ENCODE measurements around the gene TEX11. TPM values are rescaled to one million over a fixed set of nuclear protein-coding genes. Genes with fewer than 3 reads are reported as not detected.

Gene TEX11
- total RNA-seq, 1 experiment from 2014 or later: not detected

- H3K79me2 ChIP-seq (ENCODE audit: low read depth): peaks cover 47% of the 10 kb centered on the region
- peaks cover 13% of the 10 kb centered on the region; the same call in 1 of the 2 replicates for H4K20me1 ChIP-seq (ENCODE audit: insufficient read depth)
- no peak overlapping the region for H3K27ac ChIP-seq
- no peak for DNase-seq
- intact Hi-C loops (cut with micrococcal nuclease; ENCODE audit: unreplicated experiment): no loop called here
- H3K4me3 ChIP-seq: no peak overlapping the region
- no peak overlapping the region for H2AFZ ChIP-seq
- H3K36me3 ChIP-seq (ENCODE audit: low read depth): peaks cover 1% of the 10 kb centered on the region; the same call in 1 of the 2 replicates
- H3K9me3 ChIP-seq (ENCODE audit: insufficient read depth, low read depth): no peaks in the 10 kb centered on the region
- H3K27me3 ChIP-seq (ENCODE audit: insufficient read depth, low read depth): no peaks in the 10 kb centered on the region
- H3F3A ChIP-seq (ENCODE audit: insufficient read depth, low read depth): peaks cover 35% of the 10 kb centered on the region; the same call in 1 of the 2 replicates
- no peak overlapping the region for H3K4me2 ChIP-seq
- peaks cover 49% of the 10 kb centered on the region for H3K4me1 ChIP-seq (replicated peaks; ENCODE audit: insufficient read depth)
- TF ChIP-seq CTCF (conservative IDR thresholded peaks at IDR 0.05) (no peak), EZH2 (IDR thresholded peaks at IDR 0.05; ENCODE audit: low read depth) (no peak)
- BruUV-seq (replicated peaks): no TSS peak
- ChIA-PET CTCF (no interaction called here), POLR2A (ENCODE audit: unreplicated experiment) (no interaction called here)
- no peaks in the 10 kb centered on the region for H3K9me2 ChIP-seq (ENCODE audit: insufficient read depth)
Observed at GRCh38 chrX:70480660-70481018, 427.9 kb downstream of the TEX11 start.

GRCh38 chrX:70479922-70480659 is 428.4 kb downstream of the TEX11 start:
- CTCF ChIA-PET: interaction anchor here (0.6 kb wide), 1 partner anchor 206 kb away, joined by 5 read pairs; no protein-coding TSS in a partner anchor
- H3K27ac ChIP-seq: peak overlapping the region; percentile 76
- no peaks in the 10 kb centered on the region for H3K9me2 ChIP-seq (ENCODE audit: insufficient read depth)
- H3K9me3 ChIP-seq (ENCODE audit: insufficient read depth, low read depth): no peaks in the 10 kb centered on the region
- H4K20me1 ChIP-seq (ENCODE audit: insufficient read depth): peaks cover 10% of the 10 kb centered on the region; the same call in 1 of the 2 replicates
- intact Hi-C loops (cut with micrococcal nuclease; ENCODE audit: unreplicated experiment): no loop called here
- peaks cover 54% of the 10 kb centered on the region for H3K4me1 ChIP-seq (replicated peaks; ENCODE audit: insufficient read depth)
- peak overlapping the region; percentile 70 for H3K4me2 ChIP-seq
- H2AFZ ChIP-seq: no peak overlapping the region
- TF ChIP-seq CTCF (conservative IDR thresholded peaks at IDR 0.05): no peak
- TF ChIP-seq EZH2 (IDR thresholded peaks at IDR 0.05; ENCODE audit: low read depth): no peak
- no peaks in the 10 kb centered on the region for H3K36me3 ChIP-seq (ENCODE audit: low read depth)
- peaks cover 53% of the 10 kb centered on the region for H3K79me2 ChIP-seq (ENCODE audit: low read depth)
- DNase-seq: peak; percentile 18 to 56
- BruUV-seq (replicated peaks): no TSS peak
- POLR2A ChIA-PET (ENCODE audit: unreplicated experiment): no interaction called here
- peaks cover 35% of the 10 kb centered on the region; the same call in 1 of the 2 replicates for H3F3A ChIP-seq (ENCODE audit: insufficient read depth, low read depth)
- no peak overlapping the region for H3K4me3 ChIP-seq
- no peaks in the 10 kb centered on the region for H3K27me3 ChIP-seq (ENCODE audit: insufficient read depth, low read depth)

- POLR2A ChIA-PET (ENCODE audit: unreplicated experiment): interaction anchor here (0.7 kb wide), 1 partner anchor 1255 kb away, joined by 4 read pairs; no protein-coding TSS in a partner anchor
- H4K20me1 ChIP-seq (ENCODE audit: insufficient read depth): peaks cover 7% of the 10 kb centered on the region; the same call in 1 of the 2 replicates
- H2AFZ ChIP-seq: no peak overlapping the region
- peak overlapping the region; percentile 70 for H3K4me2 ChIP-seq
- H3K27me3 ChIP-seq (ENCODE audit: insufficient read depth, low read depth): no peaks in the 10 kb centered on the region
- peak overlapping the region; percentile 76 for H3K27ac ChIP-seq
- no TSS peak for BruUV-seq (replicated peaks)
- peaks cover 60% of the 10 kb centered on the region for H3K79me2 ChIP-seq (ENCODE audit: low read depth)
- TF ChIP-seq EZH2 (IDR thresholded peaks at IDR 0.05; ENCODE audit: low read depth): no peak
- no peak for TF ChIP-seq CTCF (conservative IDR thresholded peaks at IDR 0.05)
- no peaks in the 10 kb centered on the region for H3K9me3 ChIP-seq (ENCODE audit: insufficient read depth, low read depth)
- DNase-seq: peak in 1 of 2 experiments; percentile 82
- no peaks in the 10 kb centered on the region for H3K9me2 ChIP-seq (ENCODE audit: insufficient read depth)
- no peaks in the 10 kb centered on the region for H3K36me3 ChIP-seq (ENCODE audit: low read depth)
- CTCF ChIA-PET: no interaction called here
- peaks cover 56% of the 10 kb centered on the region for H3K4me1 ChIP-seq (replicated peaks; ENCODE audit: insufficient read depth)
- intact Hi-C loops (cut with micrococcal nuclease; ENCODE audit: unreplicated experiment): no loop called here
- H3K4me3 ChIP-seq: no peak overlapping the region
- H3F3A ChIP-seq (ENCODE audit: insufficient read depth, low read depth): peaks cover 35% of the 10 kb centered on the region; the same call in 1 of the 2 replicates
Observed at GRCh38 chrX:70479247-70479921, 429.1 kb downstream of the TEX11 start.

Other genes starting within 250 kb of the TEX11 start
- not detected in 2 replicates for gene SLC7A3, start 22.4 kb upstream of the TEX11 start, total RNA-seq (2021)
- 53.1 and 63.1 TPM in 2 replicates for gene SNX12, start 159.6 kb upstream of the TEX11 start, total RNA-seq (2021)
- gene FOXO4, start 187.1 kb upstream of the TEX11 start, total RNA-seq (2021): 22.0 and 29.3 TPM in 2 replicates
- not detected in 2 replicates for gene CXorf65, start 198.0 kb upstream of the TEX11 start, total RNA-seq (2021)
- gene IL2RG, start 202.9 kb upstream of the TEX11 start, total RNA-seq (2021): not detected in 2 replicates
- gene MED12, start 209.9 kb upstream of the TEX11 start, total RNA-seq (2021): 32.7 and 51.6 TPM in 2 replicates
- 0.63 and 0.65 TPM in 2 replicates for gene NLGN3, start 236.1 kb upstream of the TEX11 start, total RNA-seq (2021)